SKM-1 (cell line): Measurements from ENCODE around the gene PRMT2.
A peak's percentile ranks its signal among the peaks of the same experiment; 100 is the strongest.

ENCODE experiments used
- DNase-seq: peaks from one replicate; lab custom pipeline; 2025; ENCODE audit not compliant: unreplicated experiment; lab: John Stamatoyannopoulos, UW

PRMT2 gene

GRCh38 chr21:46635324-46636180 is at the start of gene PRMT2:
TSS of gene PRMT2 (plus strand) at chr21:46635674. CDS start at chr21:46636952, 1,278 bp downstream.
- peak; percentile 83 for DNase-seq

DNA sequence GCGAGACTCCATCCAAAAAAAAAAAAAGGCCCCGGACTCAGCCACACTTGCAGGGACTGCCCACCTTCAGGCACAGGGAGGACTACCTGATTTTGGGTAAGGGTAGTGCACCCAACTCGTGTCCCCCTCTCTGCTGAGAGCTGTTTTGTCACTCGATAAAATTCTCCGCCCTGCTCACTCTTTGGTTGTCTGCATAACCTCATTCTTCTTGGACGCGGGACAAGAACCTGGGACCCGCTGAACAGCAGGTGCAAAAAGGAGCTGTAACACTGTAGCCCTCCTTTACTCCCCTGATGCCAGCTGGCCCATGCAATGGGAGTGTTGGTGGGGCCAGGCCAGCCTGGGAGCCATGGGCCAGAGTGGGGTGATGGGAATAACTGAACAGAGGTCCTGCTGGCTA is 41.2 kb upstream of the PRMT2 start:
- no peak for DNase-seq

- no peak for DNase-seq
These were observed 39.3 kb upstream of the PRMT2 start for GRCh38 chr21:46596201-46596600.

GRCh38 chr21:46597031-46597430 is 38.4 kb upstream of the PRMT2 start:
- DNase-seq, result no peak

DNA sequence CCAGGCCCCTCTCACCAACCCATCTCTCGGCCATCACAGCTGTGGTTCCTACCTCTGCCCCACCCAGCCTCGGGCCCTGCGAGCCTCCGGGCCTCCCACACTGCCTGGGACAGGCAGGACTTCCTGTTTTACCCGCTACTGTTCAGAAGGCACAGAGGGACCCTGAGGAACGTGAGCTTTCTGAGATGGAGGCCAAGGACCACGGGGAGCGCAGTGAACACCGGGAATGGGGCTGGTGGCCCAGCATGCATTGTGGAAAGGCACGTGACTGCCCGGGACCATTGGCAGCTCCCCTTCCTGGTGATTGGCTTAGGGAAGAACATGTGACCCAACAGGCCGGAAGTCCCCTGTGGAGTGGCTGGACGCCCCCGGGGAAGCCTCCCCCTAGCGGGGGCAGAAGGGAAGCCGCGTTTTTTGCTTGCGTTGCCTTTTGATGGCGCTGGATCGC is 37.6 kb upstream of the PRMT2 start:
- DNase-seq, result no peak

- DNase-seq, result no peak
These were observed 36.6 kb upstream of the PRMT2 start for GRCh38 chr21:46598581-46599572.

GRCh38 chr21:46600305-46600704 is 35.2 kb upstream of the PRMT2 start:
- DNase-seq, result no peak

DNA sequence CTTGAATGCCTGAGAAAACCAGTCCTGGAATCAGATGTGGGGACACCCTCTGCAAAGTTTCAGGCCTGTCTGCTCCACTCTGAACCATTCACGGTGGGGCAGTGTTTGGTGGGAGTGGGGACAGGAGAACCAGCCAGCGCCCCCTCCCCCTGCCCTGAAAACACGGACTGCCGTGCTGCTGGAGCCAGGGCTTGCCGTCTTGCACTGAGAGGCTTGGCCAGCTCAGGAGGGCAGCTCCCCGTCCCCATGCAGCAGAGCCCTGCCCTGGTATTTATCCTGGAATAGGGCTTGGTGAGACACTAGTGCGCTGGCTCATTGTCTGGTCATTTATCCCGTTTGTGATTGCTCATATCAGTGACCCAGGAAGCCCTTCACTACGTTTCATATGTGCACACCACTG is 34.5 kb upstream of the PRMT2 start:
- DNase-seq, result no peak

DNA sequence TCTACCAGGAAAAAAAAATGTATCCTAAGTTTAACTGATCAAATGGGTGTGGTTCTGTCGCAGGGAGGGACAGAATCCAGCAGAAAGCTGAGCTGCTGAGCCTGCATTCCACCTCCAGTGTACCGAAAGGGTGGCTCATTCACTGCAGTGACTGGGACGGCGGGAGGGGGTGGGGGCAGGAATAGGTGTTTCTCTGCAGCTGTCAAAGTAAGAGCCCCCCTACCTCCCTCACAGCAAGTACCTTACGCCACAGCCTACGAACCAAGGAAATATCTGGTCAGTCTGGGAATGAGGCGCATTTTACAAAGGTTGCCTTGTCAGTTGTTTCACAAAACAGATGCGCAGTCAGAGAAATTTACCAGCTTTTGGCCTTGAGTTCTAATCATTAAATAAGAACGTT is 32.2 kb upstream of the PRMT2 start:
- DNase-seq, result no peak

DNA sequence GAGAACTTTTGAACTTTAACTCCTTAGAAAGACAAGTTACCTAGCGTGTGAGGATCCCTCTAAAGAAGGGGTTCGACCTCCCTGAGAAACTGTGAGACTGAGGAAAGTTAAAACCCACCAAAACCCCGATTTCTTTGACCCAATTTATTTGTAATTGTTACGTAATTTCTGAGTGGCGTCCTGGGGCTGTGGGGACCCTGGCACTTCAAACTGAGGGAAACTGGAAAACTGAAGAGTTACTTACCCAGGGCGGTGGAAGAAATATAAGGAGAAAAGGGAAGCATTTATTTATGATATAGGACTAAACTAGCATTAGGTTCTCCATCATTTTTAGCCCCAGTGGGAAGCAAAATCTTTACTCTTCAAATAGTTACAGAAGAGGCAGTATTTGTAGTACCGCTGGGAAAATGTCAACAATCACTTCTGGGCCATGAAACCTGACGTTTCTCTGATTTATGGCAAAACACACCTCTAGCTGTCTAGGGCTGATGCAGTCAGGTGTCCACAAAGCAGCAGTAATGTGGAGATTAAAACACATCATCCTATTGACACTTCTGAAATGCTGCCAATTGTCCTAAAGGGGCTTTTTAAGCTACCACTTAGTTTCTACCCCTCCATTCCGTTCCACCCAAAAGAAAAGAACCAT is 31.0 kb upstream of the PRMT2 start:
- no peak for DNase-seq

DNA sequence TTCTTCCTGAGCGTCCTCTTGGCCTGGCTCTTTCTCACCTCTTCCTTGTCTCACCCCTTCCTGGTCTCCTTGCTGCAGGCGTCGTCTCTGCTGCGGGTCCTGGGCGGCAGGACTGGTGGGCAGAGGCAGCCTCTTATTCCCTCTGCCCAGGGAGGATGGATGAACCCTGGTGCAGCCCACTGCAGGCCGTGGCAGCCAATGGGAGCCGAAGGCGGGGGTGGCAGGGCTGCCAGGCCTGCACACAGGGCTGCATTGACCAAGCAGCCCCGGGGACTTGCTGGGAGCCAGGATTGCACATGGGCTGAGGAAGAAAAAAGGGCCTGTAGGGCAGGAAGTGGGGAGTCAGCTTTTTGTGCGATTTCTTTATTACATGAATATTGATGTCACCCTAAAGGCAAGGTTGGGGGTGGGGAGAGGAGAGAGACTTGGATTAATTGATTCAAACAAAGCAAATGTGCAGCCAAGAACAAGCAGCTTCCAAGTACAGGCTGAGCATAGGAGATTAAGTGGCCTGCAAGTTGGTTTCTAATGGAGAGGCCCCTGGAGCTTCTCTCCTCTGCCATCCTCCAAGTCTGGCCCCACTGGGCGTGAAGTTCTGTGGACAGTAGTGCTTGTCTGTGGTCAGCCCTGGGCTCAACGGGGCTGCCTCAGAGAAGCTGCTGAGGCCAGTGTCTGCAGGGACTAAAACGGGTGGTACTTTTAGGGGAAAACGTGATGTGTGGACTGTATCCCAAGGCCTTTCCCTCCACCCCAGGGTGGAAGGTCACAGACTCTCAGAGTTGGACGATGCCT is 30.3 kb upstream of the PRMT2 start, which contains the start of gene S100B:
TSS of gene S100B (minus strand) at position 108 of the 792 bp plus-strand sequence. CDS start 2,667 bp downstream, outside the sequence.
- peak; percentile 56 for DNase-seq

DNA sequence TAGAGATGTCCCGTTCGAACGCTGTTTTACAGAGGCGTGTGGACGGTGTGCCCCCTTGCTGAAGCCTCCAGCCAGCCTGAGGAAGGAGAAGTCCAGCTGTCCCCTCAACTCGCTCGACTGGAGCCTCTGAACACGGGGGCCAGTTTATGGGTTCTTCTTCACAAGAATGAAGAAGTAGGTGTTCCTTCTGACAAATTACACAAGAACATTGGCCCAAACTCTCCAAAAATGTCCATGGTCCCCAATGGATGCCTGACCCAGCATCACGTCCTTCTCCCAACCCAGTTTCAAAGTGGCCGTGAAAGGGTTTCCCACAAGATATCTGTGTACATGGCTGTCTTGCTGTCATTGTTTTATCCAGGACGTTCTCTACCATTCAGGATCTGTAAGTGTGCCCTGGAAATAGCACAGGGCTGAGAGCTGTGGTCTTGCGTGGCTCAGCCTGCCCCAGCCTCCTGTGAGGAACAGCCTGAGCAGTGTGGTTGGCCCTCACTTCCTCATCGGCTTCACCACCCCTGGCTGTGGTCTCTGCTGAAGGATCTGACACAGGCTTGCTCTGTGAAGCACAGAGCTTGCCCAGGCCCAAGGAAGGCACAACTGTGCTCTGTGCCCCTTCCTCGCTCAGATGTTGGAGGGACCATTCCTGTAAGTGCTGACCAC is 29.6 kb upstream of the PRMT2 start:
- peak; percentile 85 for DNase-seq

DNA sequence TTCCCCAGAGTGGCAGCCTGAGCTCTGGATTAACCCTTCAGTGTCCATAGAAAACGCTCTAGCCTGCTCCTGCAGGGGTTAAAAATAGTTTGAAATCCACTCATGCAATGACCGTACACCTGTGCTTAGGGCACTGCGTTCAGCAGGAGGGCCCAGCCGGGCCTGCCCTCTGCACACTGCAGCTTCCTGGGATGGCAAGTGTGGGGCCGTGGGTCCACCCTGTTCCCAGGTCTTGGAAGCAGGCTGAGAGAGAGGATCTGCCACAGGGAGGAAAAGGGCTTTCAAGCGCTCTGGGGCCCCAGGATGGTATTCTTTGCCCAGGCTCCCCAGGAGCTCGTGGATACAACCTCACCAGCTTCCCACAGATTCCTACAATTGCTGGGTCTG is 29.1 kb upstream of the PRMT2 start:
- DNase-seq, result no peak

- DNase-seq, result no peak
These were observed 27.8 kb upstream of the PRMT2 start for GRCh38 chr21:46607636-46608035.

DNA sequence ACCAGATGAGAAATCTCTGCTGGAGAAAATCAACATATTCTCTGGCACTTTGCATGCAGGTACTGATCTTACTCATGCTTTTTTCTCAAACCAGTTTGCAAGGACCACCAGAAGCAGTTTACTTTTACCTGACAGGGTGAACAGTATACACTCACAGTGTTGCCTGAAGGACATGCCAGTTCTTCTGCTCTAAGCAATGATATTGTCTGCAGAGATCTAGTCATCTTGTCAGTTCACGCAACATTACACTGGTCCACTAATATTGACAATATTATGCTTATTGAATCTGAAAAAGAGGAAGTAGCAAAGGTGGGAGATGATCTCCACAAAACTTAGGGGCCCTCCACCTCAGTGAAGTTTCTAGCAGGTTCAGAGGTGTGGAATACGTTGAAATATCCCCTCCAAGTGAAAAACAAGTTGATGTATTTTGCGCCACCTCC is 26.8 kb upstream of the PRMT2 start:
- DNase-seq, result no peak

DNA sequence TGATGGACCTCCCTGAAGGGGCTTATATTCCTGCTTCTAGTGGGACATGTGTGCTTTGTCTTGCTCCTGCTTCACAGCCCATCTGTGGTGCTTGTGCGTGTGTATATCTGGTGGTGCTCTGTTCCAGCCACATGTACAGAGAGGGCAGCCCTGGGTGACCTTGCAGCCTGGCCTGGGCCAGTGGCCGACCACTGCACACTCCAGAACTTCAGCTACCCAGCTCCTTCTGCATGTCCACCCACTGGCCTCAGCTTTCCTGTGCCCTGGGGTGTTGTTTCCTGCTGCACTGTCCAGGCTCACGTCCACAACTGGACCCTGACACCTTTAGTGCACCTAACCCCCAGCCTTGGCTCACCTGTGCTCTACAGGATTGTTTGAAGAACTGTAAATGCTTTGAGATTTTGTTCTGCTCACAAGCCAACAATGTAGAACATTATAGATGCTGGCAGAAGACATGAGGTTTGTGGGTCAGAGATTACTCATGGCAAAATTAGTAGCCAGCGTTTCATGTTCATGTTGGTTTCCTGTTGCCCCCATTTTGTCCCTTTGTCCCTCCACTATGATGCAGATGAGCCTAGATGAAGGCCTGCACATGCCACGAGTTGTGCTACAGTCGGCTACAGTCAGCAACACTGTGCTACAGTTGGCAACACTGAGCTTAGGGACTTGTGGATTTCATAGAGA is 25.3 kb upstream of the PRMT2 start:
- no peak for DNase-seq

DNA sequence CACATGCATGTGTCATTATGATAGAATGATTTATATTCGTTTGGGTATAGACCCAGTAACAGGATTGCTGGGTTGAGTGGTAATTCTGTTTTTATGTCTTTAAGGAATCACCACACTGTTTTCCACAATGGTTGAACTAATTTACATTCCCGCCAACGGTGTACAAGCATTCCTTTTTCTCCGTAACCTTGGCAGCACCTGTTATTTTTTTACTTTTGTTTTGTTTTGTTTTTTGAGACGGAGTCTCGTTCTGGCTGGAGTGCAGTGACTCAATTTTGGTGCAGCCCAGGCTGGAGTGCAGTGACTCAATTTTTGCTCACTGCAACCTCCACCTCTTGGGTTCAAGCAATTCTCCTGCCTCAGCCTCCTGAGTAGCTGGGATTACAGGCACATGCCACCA is 22.1 kb upstream of the PRMT2 start:
- DNase-seq, result no peak

GRCh38 chr21:46616050-46616449 is 19.4 kb upstream of the PRMT2 start:
- DNase-seq, result no peak

DNA sequence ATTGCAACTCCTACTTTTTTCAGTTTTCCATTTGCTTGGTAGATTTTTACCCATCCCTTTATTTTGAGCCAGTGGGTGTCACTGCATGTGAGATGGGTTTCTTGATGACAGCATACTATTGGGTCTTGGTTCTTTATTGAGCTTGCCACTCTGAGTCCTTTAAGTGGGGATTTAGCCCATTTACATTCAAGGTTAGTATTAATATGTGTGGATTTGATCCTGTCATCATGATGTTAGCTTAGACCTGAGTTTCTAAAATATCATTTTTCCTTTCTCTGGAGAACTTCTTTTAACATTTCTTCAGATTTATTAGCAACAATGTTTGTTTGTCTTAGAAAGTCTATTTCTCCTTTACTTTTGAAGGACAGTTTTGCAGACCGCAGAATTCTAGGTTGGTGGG is 18.8 kb upstream of the PRMT2 start:
- no peak for DNase-seq
